Small intestine (tissue), 7 donors: ENCODE measurements around the gene MAPK8IP3. TPM values are rescaled to one million over a fixed set of nuclear protein-coding genes. Genes with fewer than 3 reads are reported as not detected.

Source experiments
- DNase-seq, 2 donors: peaks; one replicate each; pipeline versions ENCODE4 v3.0.0 to v3.0.0-alpha.2; 2013
- FAIRE-seq: peaks from 2 replicates; lab custom pipeline; 2012; peaks lifted over from hg19 to GRCh38; lab: Jason Lieb, UNC
- H3K27ac ChIP-seq, 3 donors: one replicate each; pipeline ENCODE4 v1.5.1; 2013; ENCODE audit warnings: low read length in 2 of 3, mild to moderate bottlenecking in 2 of 3, control low read depth in 1 of 3, inconsistent platforms in 1 of 3, low read depth in 1 of 3, moderate library complexity in 1 of 3
- H3K27me3 ChIP-seq, 3 donors: one replicate each; pipeline ENCODE4 v1.6.1; 2013; ENCODE audit warnings: low read length in 3 of 3, inconsistent platforms in 1 of 3; ENCODE audit not compliant: control insufficient read depth in 3 of 3, insufficient read depth in 3 of 3
- H3K36me3 ChIP-seq, 3 donors: one replicate each; pipeline ENCODE4 v1.6.1; 2013; ENCODE audit warnings: low read length in 3 of 3, inconsistent platforms in 1 of 3, low read depth in 1 of 3, mild to moderate bottlenecking in 1 of 3, moderate library complexity in 1 of 3; ENCODE audit not compliant: control insufficient read depth in 3 of 3, insufficient read depth in 2 of 3
- H3K4me1 ChIP-seq, 3 donors: one replicate each; pipeline ENCODE4 v1.6.1; 2013; ENCODE audit warnings: low read length in 2 of 3, inconsistent platforms in 1 of 3, low read depth in 1 of 3, mild to moderate bottlenecking in 1 of 3, moderate library complexity in 1 of 3; ENCODE audit not compliant: control insufficient read depth in 3 of 3, insufficient read depth in 2 of 3
- H3K4me3 ChIP-seq, 3 donors: one replicate each; pipeline ENCODE4 v1.5.1; 2013; ENCODE audit warnings: low read length in 3 of 3, control low read depth in 1 of 3, inconsistent platforms in 1 of 3, low read depth in 1 of 3, mild to moderate bottlenecking in 1 of 3, moderate library complexity in 1 of 3
- H3K9me3 ChIP-seq, 2 donors: one replicate each; pipeline ENCODE4 v1.6.1; 2013; ENCODE audit warnings: low read depth in 1 of 2, low read length in 1 of 2; ENCODE audit not compliant: control insufficient read depth in 2 of 2, insufficient read depth in 1 of 2
- WGBS, 3 donors: extraction: QIAGEN DNeasy Blood & Tissue Kit; methylation state at CpG; one replicate each; pipeline ENCODE4 v1.1.7; 2013; 5-methylcytosine and 5-hydroxymethylcytosine counted together
- polyA plus RNA-seq, 4 donors: library from polyadenylated mRNA; stranded (reverse) in 3 of 4; unstranded in 1 of 4; fragments of 200-250 nt in 3 of 4; fragments of 120-200 nt in 1 of 4; gene quantifications; one replicate each; pipeline versions ENCODE4 v1.2.1 to v1.2.3, GENCODE V29; 2013
- donor health status: healthy with polysubstance abuse.
- donor health status: control.
- donor health status: control.
- donor health status: Bipolar disorder and iron deficiency.
- donor health status: healthy.

The MAPK8IP3 gene
- polyA plus RNA-seq, 4 donors, result 26.2 to 60.1 (median 39.6) TPM

- H3K36me3 ChIP-seq, result peaks cover 4 to 70% (median 5%) of the 10 kb centered on the region in 3 donors
- no peaks in the 10 kb centered on the region for H3K9me3 ChIP-seq
- no peak for DNase-seq
- no peak overlapping the region for H3K27ac ChIP-seq
- H3K27me3 ChIP-seq, result no peaks in the 10 kb centered on the region
- peak overlapping the region in 1 of 3 donors; percentile 77 for H3K4me3 ChIP-seq
- WGBS, 3 donors, result 79 to 85% (median 81%) methylated on average over 6 of the region's 6 CpGs
- H3K4me1 ChIP-seq, result peaks cover 3 to 26% (median 5%) of the 10 kb centered on the region in 3 donors
- FAIRE-seq, result no peak
Measured at GRCh38 chr16:1780677-1781072, 74.7 kb downstream of the MAPK8IP3 start.

GRCh38 chr16:1781254-1781653 is 75.3 kb downstream of the MAPK8IP3 start:
- WGBS, 3 donors, result 52 to 68% (median 54%) methylated on average over 20 of the region's 20 CpGs
- H3K27ac ChIP-seq, result peak overlapping the region in 1 of 3 donors; percentile 66

GRCh38 chr16:1781758-1782407 is 75.9 kb downstream of the MAPK8IP3 start:
- Histone ChIP-seq H3K36me3 (peaks cover 1 to 70% (median 2%) of the 10 kb centered on the region in 3 donors), H3K27ac (peak overlapping the region; percentile 53 to 80 (median 66)), H3K9me3 (no peaks in the 10 kb centered on the region), H3K27me3 (no peaks in the 10 kb centered on the region), H3K4me3 (peak overlapping the region; percentile 77 to 91 (median 88)), H3K4me1 (peaks cover 3 to 26% (median 5%) of the 10 kb centered on the region in 3 donors)
- 0 to 1% (median 1%) methylated on average over 49 to 70 of the region's 70 CpGs for WGBS, 3 donors
- peak in 1 of 2 donors; percentile 27 for DNase-seq
- FAIRE-seq, result no peak

More at GRCh38 chr16:1781254-1781653, 75.3 kb downstream of the MAPK8IP3 start:
- peaks cover 3 to 26% (median 5%) of the 10 kb centered on the region in 3 donors for H3K4me1 ChIP-seq
- H3K36me3 ChIP-seq, result peaks cover 4 to 70% (median 5%) of the 10 kb centered on the region in 3 donors
- FAIRE-seq (no peak), DNase-seq (no peak)
- H3K9me3 ChIP-seq, result no peaks in the 10 kb centered on the region
- peak overlapping the region; percentile 77 to 91 (median 88) for H3K4me3 ChIP-seq
- no peaks in the 10 kb centered on the region for H3K27me3 ChIP-seq

GRCh38 chr16:1782408-1783264 is 76.6 kb downstream of the MAPK8IP3 start, which contains the start of the genes NUBP2 and SPSB3:
TSS of gene NUBP2 (plus strand) at chr16:1782960. CDS start at chr16:1783021, 61 bp downstream.
TSS of gene SPSB3 (minus strand) at chr16:1782571. CDS start at chr16:1781483, 1,088 bp downstream.
- no peaks in the 10 kb centered on the region for H3K9me3 ChIP-seq
- WGBS, 3 donors, result 0% methylated on average over 82 to 102 of the region's 102 CpGs
- FAIRE-seq (peak; percentile 98), DNase-seq (peak; percentile 100)
- peaks cover 3 to 26% (median 5%) of the 10 kb centered on the region in 3 donors for H3K4me1 ChIP-seq
- H3K4me3 ChIP-seq, result peak within 1 kb of the TSS; percentile 77 to 91 (median 88)
- H3K27me3 ChIP-seq, result no peaks in the 10 kb centered on the region
- peak within 1 kb of the TSS; percentile 58 to 80 (median 72) for H3K27ac ChIP-seq
- peaks cover 0 to 70% (median 0%) of the 10 kb centered on the region in 3 donors for H3K36me3 ChIP-seq

GRCh38 chr16:1784977-1785845 is 79.2 kb downstream of the MAPK8IP3 start:
- FAIRE-seq, result no peak

GRCh38 chr16:1785846-1786170 is 79.8 kb downstream of the MAPK8IP3 start:
- DNase-seq (no peak), FAIRE-seq (no peak)
- H3K4me1 ChIP-seq, result peaks cover 3 to 13% (median 5%) of the 10 kb centered on the region in 3 donors
- WGBS, 3 donors, result 90 to 93% (median 92%) methylated on average over 14 of the region's 14 CpGs
- H3K4me3 ChIP-seq, result no peak overlapping the region
- no peak overlapping the region for H3K27ac ChIP-seq
- H3K36me3 ChIP-seq, result peaks cover 0 to 71% (median 0%) of the 10 kb centered on the region in 3 donors
- H3K9me3 ChIP-seq, result no peaks in the 10 kb centered on the region
- H3K27me3 ChIP-seq, result no peaks in the 10 kb centered on the region

More at GRCh38 chr16:1784977-1785845, 79.2 kb downstream of the MAPK8IP3 start:
- Histone ChIP-seq H3K36me3 (peaks cover 0 to 70% (median 0%) of the 10 kb centered on the region in 3 donors), H3K4me1 (peaks cover 3 to 14% (median 5%) of the 10 kb centered on the region in 3 donors), H3K27ac (no peak overlapping the region), H3K4me3 (no peak overlapping the region), H3K9me3 (no peaks in the 10 kb centered on the region), H3K27me3 (no peaks in the 10 kb centered on the region)
- 86 to 91% (median 90%) methylated on average over 26 of the region's 26 CpGs for WGBS, 3 donors
- DNase-seq, result no peak

GRCh38 chr16:1786242-1787055 is 80.5 kb downstream of the MAPK8IP3 start:
- Histone ChIP-seq H3K27me3 (no peaks in the 10 kb centered on the region), H3K27ac (no peak overlapping the region), H3K4me3 (no peak overlapping the region), H3K9me3 (no peaks in the 10 kb centered on the region), H3K36me3 (peaks cover 0 to 71% (median 0%) of the 10 kb centered on the region in 3 donors), H3K4me1 (peaks cover 0 to 7% (median 2%) of the 10 kb centered on the region in 3 donors)
- no peak for FAIRE-seq
- DNase-seq, result no peak
- WGBS, 3 donors, result 87 to 92% (median 88%) methylated on average over 48 to 51 of the region's 51 CpGs
